ENCODE results near the gene FOXN1.

Gene FOXN1

GRCh38 chr17:28499364-28499664 is 6.8 kb upstream of the FOXN1 start:
- Histone ChIP-seq H2AFZ (ENCODE audit: low read depth, low read length) (no peak overlapping the region), H3K36me3 (ENCODE audit: insufficient read depth, low read length) (no peaks in the 10 kb centered on the region), H3K4me3 (ENCODE audit: low read length) (no peak overlapping the region), H3K4me1 (ENCODE audit: insufficient read depth, low read length) (no peaks in the 10 kb centered on the region), H3K27me3 (ENCODE audit: insufficient read depth, low read length) (peaks cover 3% of the 10 kb centered on the region), H3K9me3 (ENCODE audit: low read length) (no peaks in the 10 kb centered on the region)

GRCh38 chr17:28499684-28500357 is 6.3 kb upstream of the FOXN1 start:
- H3K4me1 ChIP-seq (ENCODE audit: insufficient read depth, low read length): no peaks in the 10 kb centered on the region
- H3K36me3 ChIP-seq (ENCODE audit: insufficient read depth, low read length): no peaks in the 10 kb centered on the region
- H3K9me3 ChIP-seq (ENCODE audit: low read length): no peaks in the 10 kb centered on the region
- no peak overlapping the region for H3K4me3 ChIP-seq (ENCODE audit: low read length)
- H2AFZ ChIP-seq (ENCODE audit: low read depth, low read length): no peak overlapping the region
- H3K27me3 ChIP-seq (ENCODE audit: insufficient read depth, low read length): peaks cover 3% of the 10 kb centered on the region

- Histone ChIP-seq H3K4me1 (ENCODE audit: insufficient read depth, low read length) (no peaks in the 10 kb centered on the region), H3K4me3 (ENCODE audit: low read length) (no peak overlapping the region)
Observed at GRCh38 chr17:28500712-28501379, 5.3 kb upstream of the FOXN1 start.

GRCh38 chr17:28501421-28502284 is 4.5 kb upstream of the FOXN1 start:
- no peaks in the 10 kb centered on the region for H3K4me1 ChIP-seq (ENCODE audit: insufficient read depth, low read length)
- no peaks in the 10 kb centered on the region for H3K9me3 ChIP-seq (ENCODE audit: low read length)
- no peak overlapping the region for H2AFZ ChIP-seq (ENCODE audit: low read depth, low read length)
- peaks cover 13% of the 10 kb centered on the region for H3K27me3 ChIP-seq (ENCODE audit: insufficient read depth, low read length)
- no peaks in the 10 kb centered on the region for H3K36me3 ChIP-seq (ENCODE audit: insufficient read depth, low read length)
- no peak overlapping the region for H3K4me3 ChIP-seq (ENCODE audit: low read length)

More at GRCh38 chr17:28500712-28501379, 5.3 kb upstream of the FOXN1 start:
- no peak overlapping the region for H2AFZ ChIP-seq (ENCODE audit: low read depth, low read length)
- peaks cover 8% of the 10 kb centered on the region for H3K27me3 ChIP-seq (ENCODE audit: insufficient read depth, low read length)
- no peaks in the 10 kb centered on the region for H3K9me3 ChIP-seq (ENCODE audit: low read length)
- no peaks in the 10 kb centered on the region for H3K36me3 ChIP-seq (ENCODE audit: insufficient read depth, low read length)

DNA sequence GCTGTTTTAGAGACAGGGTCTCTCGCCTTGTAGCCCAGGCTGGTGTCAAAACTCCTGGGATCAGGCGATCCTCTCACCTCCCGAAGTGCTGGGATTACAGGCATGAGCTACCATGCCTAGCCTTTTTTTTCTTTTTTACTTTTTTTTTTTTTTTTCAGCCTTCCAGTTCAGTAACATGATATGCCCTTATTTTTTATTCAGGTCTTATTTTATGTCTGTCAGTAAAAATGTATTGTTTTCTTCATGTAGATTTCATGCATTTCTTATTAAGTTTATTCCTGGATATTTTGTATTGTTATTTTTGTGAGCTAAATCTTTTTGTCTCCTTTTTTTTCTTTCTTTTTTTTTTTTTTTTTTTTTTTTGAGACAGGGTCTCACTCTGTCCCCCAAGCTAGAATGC is 2.7 kb upstream of the FOXN1 start:
- H2AFZ ChIP-seq (ENCODE audit: low read depth, low read length): no peak overlapping the region
- no peak overlapping the region for H3K4me3 ChIP-seq (ENCODE audit: low read length)
- no peaks in the 10 kb centered on the region for H3K36me3 ChIP-seq (ENCODE audit: insufficient read depth, low read length)
- H3K27me3 ChIP-seq (ENCODE audit: insufficient read depth, low read length): peaks cover 29% of the 10 kb centered on the region
- no peaks in the 10 kb centered on the region for H3K4me1 ChIP-seq (ENCODE audit: insufficient read depth, low read length)
- no peaks in the 10 kb centered on the region for H3K9me3 ChIP-seq (ENCODE audit: low read length)

- peaks cover 50% of the 10 kb centered on the region for H3K27me3 ChIP-seq (ENCODE audit: insufficient read depth, low read length)
Observed at GRCh38 chr17:28506763-28507487, 777 bp downstream of the FOXN1 start.

DNA sequence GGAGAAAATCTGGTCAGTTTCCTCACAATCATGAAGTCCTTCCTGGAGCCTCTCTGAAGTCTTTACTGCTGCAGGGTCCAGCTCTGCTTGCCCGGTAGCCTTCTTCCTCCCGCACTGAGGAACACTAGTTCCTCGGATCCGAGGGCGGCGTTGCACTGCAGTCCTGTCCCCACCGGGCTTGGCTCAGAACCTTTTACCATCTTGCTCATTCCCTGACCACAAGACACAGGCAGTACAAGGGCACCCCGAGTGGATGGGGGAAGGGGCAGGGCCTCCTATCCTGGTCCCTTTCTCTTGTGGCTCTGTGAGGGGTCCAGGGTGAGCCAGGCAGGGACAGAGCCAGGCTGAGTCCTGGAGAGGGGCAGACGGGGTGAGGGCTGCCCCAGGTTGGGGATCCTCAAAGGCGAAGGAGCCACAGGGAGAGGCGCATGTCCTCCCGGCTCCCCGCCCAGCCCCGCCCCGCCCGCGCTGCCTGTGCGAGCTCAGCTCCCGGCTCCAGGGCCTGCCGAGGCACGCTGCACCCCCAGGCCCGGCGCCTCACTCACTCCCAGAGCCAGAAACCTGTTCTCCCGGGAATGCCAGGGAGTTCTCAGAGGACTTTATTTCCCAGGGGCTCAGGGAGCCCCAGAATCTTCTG is 1.5 kb downstream of the FOXN1 start:
- Histone ChIP-seq H3K36me3 (ENCODE audit: insufficient read depth, low read length) (no peaks in the 10 kb centered on the region), H2AFZ (ENCODE audit: low read depth, low read length) (no peak overlapping the region), H3K4me1 (ENCODE audit: insufficient read depth, low read length) (no peaks in the 10 kb centered on the region), H3K27me3 (ENCODE audit: insufficient read depth, low read length) (peaks cover 56% of the 10 kb centered on the region), H3K9me3 (ENCODE audit: low read length) (no peaks in the 10 kb centered on the region), H3K4me3 (ENCODE audit: low read length) (no peak overlapping the region)

More at GRCh38 chr17:28506763-28507487, 777 bp downstream of the FOXN1 start:
- H3K36me3 ChIP-seq (ENCODE audit: insufficient read depth, low read length): no peaks in the 10 kb centered on the region
- no peak overlapping the region for H2AFZ ChIP-seq (ENCODE audit: low read depth, low read length)
- no peaks in the 10 kb centered on the region for H3K9me3 ChIP-seq (ENCODE audit: low read length)
- H3K4me1 ChIP-seq (ENCODE audit: insufficient read depth, low read length): no peaks in the 10 kb centered on the region
- no peak overlapping the region for H3K4me3 ChIP-seq (ENCODE audit: low read length)

DNA sequence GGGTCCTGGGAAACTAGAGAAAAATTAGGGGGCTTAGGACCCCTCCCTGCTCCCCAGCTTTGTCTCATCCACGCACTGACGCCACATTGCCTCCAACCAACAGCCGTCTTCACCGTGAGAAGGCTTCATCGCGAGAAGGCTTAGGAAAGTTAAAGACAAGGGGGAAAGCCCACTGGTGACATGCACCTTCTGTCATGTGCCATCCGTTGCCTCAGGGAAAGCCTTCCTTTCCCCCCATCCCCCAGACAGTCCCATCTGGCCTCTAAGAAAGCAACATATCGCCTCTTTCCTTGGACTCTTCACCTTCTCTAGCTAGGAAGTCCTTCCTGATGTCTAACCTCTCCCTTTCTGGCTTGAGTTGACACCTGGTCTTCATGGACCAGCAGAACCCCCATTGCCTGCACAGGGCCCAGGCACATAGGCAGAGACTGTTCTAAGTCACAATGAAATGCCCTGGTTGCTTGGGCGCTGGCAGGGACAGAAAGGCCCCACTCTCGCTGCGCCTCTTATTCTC is 2.1 kb downstream of the FOXN1 start:
- H3K9me3 ChIP-seq (ENCODE audit: low read length): no peaks in the 10 kb centered on the region
- H3K4me3 ChIP-seq (ENCODE audit: low read length): no peak overlapping the region
- no peaks in the 10 kb centered on the region for H3K4me1 ChIP-seq (ENCODE audit: insufficient read depth, low read length)
- H3K36me3 ChIP-seq (ENCODE audit: insufficient read depth, low read length): no peaks in the 10 kb centered on the region
- no peak overlapping the region for H2AFZ ChIP-seq (ENCODE audit: low read depth, low read length)
- H3K27me3 ChIP-seq (ENCODE audit: insufficient read depth, low read length): peaks cover 57% of the 10 kb centered on the region

DNA sequence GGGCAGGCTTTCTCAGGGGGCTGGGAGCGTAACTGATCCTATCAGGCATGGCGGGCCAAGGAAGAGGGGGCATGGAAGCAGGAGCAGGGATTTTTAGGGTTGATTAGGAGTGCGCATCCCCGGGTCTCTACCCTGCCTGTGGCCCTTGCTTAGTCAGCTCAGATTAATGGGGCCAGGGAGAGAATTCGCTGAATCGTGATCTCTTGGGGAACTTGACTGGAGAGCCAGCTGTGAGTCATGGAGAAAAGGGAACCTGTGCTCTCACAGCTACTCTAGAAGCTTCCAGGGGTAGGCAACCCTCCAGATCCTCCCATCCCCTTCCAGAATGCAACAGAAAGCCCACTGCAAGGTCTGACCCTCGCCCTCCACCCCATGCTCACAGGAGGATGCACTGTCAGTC is 3.6 kb downstream of the FOXN1 start:
- Histone ChIP-seq H2AFZ (ENCODE audit: low read depth, low read length) (no peak overlapping the region), H3K9me3 (ENCODE audit: low read length) (no peaks in the 10 kb centered on the region), H3K4me3 (ENCODE audit: low read length) (no peak overlapping the region), H3K36me3 (ENCODE audit: insufficient read depth, low read length) (no peaks in the 10 kb centered on the region), H3K4me1 (ENCODE audit: insufficient read depth, low read length) (no peaks in the 10 kb centered on the region), H3K27me3 (ENCODE audit: insufficient read depth, low read length) (peaks cover 57% of the 10 kb centered on the region)

DNA sequence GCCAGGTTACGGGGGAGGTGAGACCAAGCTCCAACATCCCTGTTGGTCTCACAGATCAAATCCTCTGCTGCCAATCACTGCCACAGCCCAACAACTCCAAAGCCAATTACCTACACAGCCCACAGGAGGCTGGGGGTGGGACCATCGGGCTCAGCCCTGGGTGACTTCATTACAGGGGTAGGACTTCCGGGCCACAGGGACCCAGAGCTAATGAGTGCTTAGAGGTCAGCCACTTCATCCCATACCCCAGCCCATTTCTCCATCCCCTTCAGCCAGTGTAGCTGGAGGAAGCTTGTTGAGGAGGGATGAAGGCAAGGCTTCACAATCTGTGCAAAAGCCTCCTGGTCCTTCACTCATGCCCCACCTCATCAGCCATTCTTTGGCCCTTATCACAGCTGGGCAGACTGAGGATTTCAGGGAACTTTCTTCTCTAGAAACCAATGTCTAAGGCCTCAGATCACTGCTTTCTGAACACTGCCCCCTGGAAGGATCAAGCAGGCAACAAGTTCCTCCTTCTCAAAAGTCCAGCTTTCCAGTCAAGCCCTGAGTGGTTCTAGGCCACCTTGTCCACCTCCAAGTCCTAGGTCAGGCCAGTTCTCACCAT is 5.8 kb downstream of the FOXN1 start:
- no peaks in the 10 kb centered on the region for H3K36me3 ChIP-seq (ENCODE audit: insufficient read depth, low read length)
- no peak overlapping the region for H3K4me3 ChIP-seq (ENCODE audit: low read length)
- H2AFZ ChIP-seq (ENCODE audit: low read depth, low read length): no peak overlapping the region
- H3K9me3 ChIP-seq (ENCODE audit: low read length): no peaks in the 10 kb centered on the region
- H3K4me1 ChIP-seq (ENCODE audit: insufficient read depth, low read length): no peaks in the 10 kb centered on the region
- peaks cover 43% of the 10 kb centered on the region for H3K27me3 ChIP-seq (ENCODE audit: insufficient read depth, low read length)

DNA sequence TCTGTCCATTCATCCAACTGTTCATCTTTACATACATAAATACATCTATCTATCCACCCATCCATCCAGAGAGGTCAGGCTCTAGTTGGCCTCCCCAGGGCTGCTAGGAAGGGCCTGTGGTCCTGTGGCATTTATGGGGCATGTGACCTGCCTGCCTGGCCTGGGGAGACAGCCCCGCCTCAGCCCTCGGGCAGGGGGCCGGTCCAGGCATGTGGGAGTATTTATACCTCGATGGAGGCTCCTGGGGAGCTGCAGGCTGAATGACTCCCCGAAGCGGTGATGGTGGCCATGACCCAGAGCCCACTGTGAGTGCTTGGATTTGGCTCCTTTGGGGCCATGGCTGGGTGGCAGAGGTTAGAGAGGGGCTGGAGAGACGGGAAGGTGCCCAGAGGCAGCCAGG is 7.3 kb downstream of the FOXN1 start:
- Histone ChIP-seq H3K27me3 (ENCODE audit: insufficient read depth, low read length) (peaks cover 31% of the 10 kb centered on the region), H3K9me3 (ENCODE audit: low read length) (no peaks in the 10 kb centered on the region)

DNA sequence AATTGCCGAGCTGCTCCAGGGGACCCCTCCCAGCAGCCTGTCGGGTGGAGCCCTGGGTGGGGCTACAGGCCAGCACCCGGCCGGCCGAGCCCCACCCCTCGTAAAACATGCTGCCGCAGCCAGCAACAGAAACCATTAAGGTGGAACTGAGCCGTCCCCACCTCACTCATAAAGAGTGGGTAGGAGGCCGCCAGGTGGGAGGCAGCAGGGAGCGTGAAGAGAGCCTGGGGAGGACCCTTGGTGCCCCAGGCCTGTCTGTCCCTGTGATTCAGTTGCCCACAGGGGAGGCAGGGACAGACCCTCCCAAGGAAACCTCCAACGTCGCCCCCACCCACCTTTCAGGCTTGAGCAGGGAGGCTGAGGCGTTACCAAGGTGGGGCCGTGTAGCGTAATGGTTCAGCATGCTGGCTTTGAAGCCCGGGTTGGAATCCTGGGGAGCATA is 8.4 kb downstream of the FOXN1 start:
- Histone ChIP-seq H3K9me3 (ENCODE audit: low read length) (no peaks in the 10 kb centered on the region), H3K4me1 (ENCODE audit: insufficient read depth, low read length) (no peaks in the 10 kb centered on the region), H3K27me3 (ENCODE audit: insufficient read depth, low read length) (peaks cover 21% of the 10 kb centered on the region), H3K4me3 (ENCODE audit: low read length) (no peak overlapping the region), H2AFZ (ENCODE audit: low read depth, low read length) (no peak overlapping the region), H3K36me3 (ENCODE audit: insufficient read depth, low read length) (no peaks in the 10 kb centered on the region)

More for the DNA sequence above, 7.3 kb downstream of the FOXN1 start:
- H3K36me3 ChIP-seq (ENCODE audit: insufficient read depth, low read length): no peaks in the 10 kb centered on the region
- no peak overlapping the region for H2AFZ ChIP-seq (ENCODE audit: low read depth, low read length)
- H3K4me3 ChIP-seq (ENCODE audit: low read length): no peak overlapping the region
- H3K4me1 ChIP-seq (ENCODE audit: insufficient read depth, low read length): no peaks in the 10 kb centered on the region
